GM18526 (cell line): ENCODE data around the gene KRT9.

ENCODE experiments used
- POLR2A ChIP-seq: IDR thresholded peaks from 3 replicates; pipeline ENCODE4 v1.6.1; 2011; ENCODE audit not compliant: insufficient read length; ENCODE audit errors: extremely low read depth

KRT9 gene

GRCh38 chr17:41602524-41602923 is 30.7 kb upstream of the KRT9 start:
- TF ChIP-seq POLR2A, result no peak

- no peak for TF ChIP-seq POLR2A
These were observed 28.5 kb upstream of the KRT9 start for GRCh38 chr17:41600318-41600717.

GRCh38 chr17:41599680-41600079 is 27.8 kb upstream of the KRT9 start:
- no peak for TF ChIP-seq POLR2A

GRCh38 chr17:41595585-41595984 is 23.7 kb upstream of the KRT9 start:
- no peak for TF ChIP-seq POLR2A

GRCh38 chr17:41594363-41594915 is 22.6 kb upstream of the KRT9 start:
- TF ChIP-seq POLR2A, result no peak

- no peak for TF ChIP-seq POLR2A
These were observed 21.6 kb upstream of the KRT9 start for GRCh38 chr17:41593306-41593981.

- no peak for TF ChIP-seq POLR2A
These were observed 20.9 kb upstream of the KRT9 start for GRCh38 chr17:41592601-41593305.

GRCh38 chr17:41589301-41589700 is 17.4 kb upstream of the KRT9 start:
- TF ChIP-seq POLR2A, result no peak

GRCh38 chr17:41588126-41588810 is 16.4 kb upstream of the KRT9 start:
- no peak for TF ChIP-seq POLR2A

- no peak for TF ChIP-seq POLR2A
These were observed 15.1 kb upstream of the KRT9 start, which contains the start of gene KRT14 for GRCh38 chr17:41586863-41587495. Gene KRT14 (minus strand): TSS chr17:41586895. CDS start chr17:41586834, 61 bp downstream.

- no peak for TF ChIP-seq POLR2A
These were observed 13.6 kb upstream of the KRT9 start for GRCh38 chr17:41585301-41586056.

- no peak for TF ChIP-seq POLR2A
These were observed 11.6 kb upstream of the KRT9 start for GRCh38 chr17:41583137-41584127.

- TF ChIP-seq POLR2A, result no peak
These were observed 9.7 kb upstream of the KRT9 start for GRCh38 chr17:41581366-41582060.
